H9 (cell line): ENCODE results near the gene TBC1D9. TPM values are rescaled to one million over a fixed set of nuclear protein-coding genes. Genes with fewer than 3 reads are reported as not detected.

Source experiments
- DNase-seq: peaks from one replicate; pipeline ENCODE4 v3.0.0-alpha.2; 2017
- H2AFZ ChIP-seq: one replicate; pipeline ENCODE4 v1.6.1; 2013; ENCODE audit warnings: mild to moderate bottlenecking, low read length, control low read depth, moderate library complexity
- H2AK5ac ChIP-seq: 2 replicates; pipeline ENCODE4 v1.6.1; 2013; ENCODE audit warnings: low read length, control low read depth, mixed read lengths; ENCODE audit not compliant: insufficient read length
- H2BK120ac ChIP-seq: one replicate; pipeline ENCODE4 v1.6.1; 2013; ENCODE audit warnings: low read depth, mild to moderate bottlenecking, low read length, control low read depth, inconsistent platforms; ENCODE audit not compliant: poor library complexity, severe bottlenecking
- H2BK12ac ChIP-seq: 2 replicates; pipeline ENCODE4 v1.6.1; 2013; ENCODE audit warnings: low read length, control low read depth, mixed read lengths, low read depth; ENCODE audit not compliant: insufficient read length
- H2BK15ac ChIP-seq: 2 replicates; pipeline ENCODE4 v1.6.1; 2013; ENCODE audit warnings: low read depth, low read length, control low read depth
- H2BK20ac ChIP-seq: one replicate; pipeline ENCODE4 v1.6.1; 2013; ENCODE audit warnings: low read depth, mild to moderate bottlenecking, low read length, control low read depth, inconsistent platforms; ENCODE audit not compliant: poor library complexity, severe bottlenecking
- H2BK5ac ChIP-seq: 2 replicates; pipeline ENCODE4 v1.6.1; 2013; ENCODE audit warnings: low read length, control low read depth, mixed read lengths; ENCODE audit not compliant: insufficient read length
- H3K14ac ChIP-seq: 2 replicates; pipeline ENCODE4 v1.6.1; 2013; ENCODE audit warnings: low read length, control low read depth; ENCODE audit not compliant: insufficient read depth
- H3K18ac ChIP-seq: 2 replicates; pipeline ENCODE4 v1.6.1; 2013; ENCODE audit warnings: low read depth, mild to moderate bottlenecking, mixed read lengths, low read length, control low read depth; ENCODE audit not compliant: insufficient read length
- H3K23ac ChIP-seq: 2 replicates; pipeline ENCODE4 v1.6.1; 2013; ENCODE audit warnings: low read length, control low read depth, mixed read lengths, low read depth; ENCODE audit not compliant: insufficient read length
- H3K23me2 ChIP-seq: 2 replicates; pipeline ENCODE4 v1.6.1; 2013; ENCODE audit warnings: low read depth, mild to moderate bottlenecking, mixed read lengths, low read length, control low read depth; ENCODE audit not compliant: insufficient read length, poor library complexity, severe bottlenecking
- H3K27ac ChIP-seq: 2 replicates; pipeline ENCODE4 v1.5.1; 2013; ENCODE audit warnings: low read length, control low read depth, mixed read lengths, low read depth; ENCODE audit not compliant: insufficient read length
- H3K27me3 ChIP-seq: 2 replicates; pipeline ENCODE4 v1.6.1; 2013; ENCODE audit warnings: low read length, control low read depth, inconsistent platforms; ENCODE audit not compliant: insufficient read depth
- H3K4ac ChIP-seq: 2 replicates; pipeline ENCODE4 v1.6.1; 2013; ENCODE audit warnings: low read depth, mild to moderate bottlenecking, control low read depth, inconsistent platforms, low read length, moderate library complexity
- H3K4me1 ChIP-seq: 2 replicates; pipeline ENCODE4 v1.6.1; 2013; ENCODE audit warnings: low read length, control low read depth, inconsistent platforms; ENCODE audit not compliant: insufficient read depth
- H3K4me2 ChIP-seq: 2 replicates; pipeline ENCODE4 v1.6.1; 2013; ENCODE audit warnings: low read length, control low read depth, mixed read lengths; ENCODE audit not compliant: insufficient read length, insufficient read depth
- H3K56ac ChIP-seq: 2 replicates; pipeline ENCODE4 v1.6.1; 2013; ENCODE audit warnings: low read depth, mild to moderate bottlenecking, mixed read lengths, low read length, control low read depth; ENCODE audit not compliant: insufficient read length
- H3K79me1 ChIP-seq: 2 replicates; pipeline ENCODE4 v1.6.1; 2013; ENCODE audit warnings: low read depth, mild to moderate bottlenecking, moderate library complexity, low read length, control low read depth, inconsistent platforms; ENCODE audit not compliant: insufficient read depth, poor library complexity, severe bottlenecking
- H3K79me2 ChIP-seq: 2 replicates; pipeline ENCODE4 v1.6.1; 2013; ENCODE audit warnings: low read length, control low read depth, inconsistent platforms; ENCODE audit not compliant: insufficient read depth
- H3K9ac ChIP-seq: 2 replicates; pipeline ENCODE4 v1.6.1; 2013; ENCODE audit warnings: low read length, control low read depth, mixed read lengths; ENCODE audit not compliant: insufficient read length; ENCODE audit errors: extremely low read depth
- H3K9me3 ChIP-seq: one replicate; pipeline ENCODE4 v1.6.1; 2013; ENCODE audit warnings: low read depth, low read length, inconsistent platforms; ENCODE audit not compliant: control insufficient read depth
- H3T11ph ChIP-seq: one replicate; pipeline ENCODE4 v1.6.1; 2013; ENCODE audit warnings: mild to moderate bottlenecking, low read length, control low read depth, inconsistent platforms
- H4K20me1 ChIP-seq: one replicate; pipeline ENCODE4 v1.6.1; 2013; ENCODE audit not compliant: control insufficient read depth, insufficient read length, insufficient read depth
- H4K5ac ChIP-seq: 2 replicates; pipeline ENCODE4 v1.6.1; 2013; ENCODE audit warnings: low read depth, mild to moderate bottlenecking, mixed read lengths, low read length, control low read depth; ENCODE audit not compliant: insufficient read length
- H4K8ac ChIP-seq: replicated peaks from 2 replicates; pipeline ENCODE4 v1.6.1; 2013; ENCODE audit warnings: low read length, control low read depth, mixed read lengths, low read depth; ENCODE audit not compliant: insufficient read length
- H4K91ac ChIP-seq: 2 replicates; pipeline ENCODE4 v1.6.1; 2013; ENCODE audit warnings: low read depth, mild to moderate bottlenecking, moderate library complexity, mixed read lengths, low read length, control low read depth; ENCODE audit not compliant: insufficient read length
- H3K27ac Mint-ChIP-seq, 3 experiments: 2 replicates in 2 of 3; 3 replicates in 1 of 3; pipeline ENCODE4 v1.8.0; 2020 to 2021; ENCODE audit warnings: mixed read lengths in 3 of 3, mild to moderate bottlenecking in 1 of 3, moderate library complexity in 1 of 3
- H3K27me3 Mint-ChIP-seq: 2 replicates; pipeline ENCODE4 v1.8.0; 2021; ENCODE audit warnings: low read depth, mild to moderate bottlenecking, moderate library complexity, mixed read lengths
- H3K36me3 Mint-ChIP-seq, 3 experiments: 2 replicates in 2 of 3; 3 replicates in 1 of 3; pipeline ENCODE4 v1.8.0; 2020 to 2021; ENCODE audit warnings: low read depth in 3 of 3, mixed read lengths in 3 of 3; ENCODE audit not compliant: insufficient read depth in 1 of 3
- H3K4me1 Mint-ChIP-seq, 2 experiments: 2 replicates each; pipeline ENCODE4 v1.8.0; 2020; ENCODE audit warnings: mixed read lengths in 2 of 2
- H3K4me3 Mint-ChIP-seq, 2 experiments: 2 replicates in 1 of 2; 3 replicates in 1 of 2; pipeline ENCODE4 v1.8.0; 2020 to 2021; ENCODE audit warnings: mild to moderate bottlenecking in 2 of 2, mixed read lengths in 2 of 2, moderate library complexity in 1 of 2
- H3K9me3 Mint-ChIP-seq, 2 experiments: 2 replicates in 1 of 2; 3 replicates in 1 of 2; pipeline ENCODE4 v1.8.0; 2020; ENCODE audit warnings: mild to moderate bottlenecking in 2 of 2, mixed read lengths in 2 of 2, moderate library complexity in 1 of 2
- CTCF ChIP-seq: fragments of 200-600 bp; sonication (generic); conservative IDR thresholded peaks from 3 replicates; pipeline ENCODE4 v1.8.0; 2021; ENCODE audit warnings: antibody characterized with exemption, mild to moderate bottlenecking
- WGBS: extraction: QIAGEN DNeasy Blood & Tissue Kit; methylation state at CpG from one replicate; pipeline ENCODE4 v1.1.7; 2013; ENCODE audit warnings: missing lambda C conversion rate, low lambda C conversion rate, mixed read lengths; ENCODE audit not compliant: insufficient read length; ENCODE audit errors: extremely low coverage; 5-methylcytosine and 5-hydroxymethylcytosine counted together
- total RNA-seq: library from RNA; stranded (reverse); gene quantifications from 2 replicates; pipeline ENCODE4 v1.2.1, GENCODE V29; 2021

Gene TBC1D9
- total RNA-seq, 1 experiment from 2014 or later, result 0.63 TPM

- Histone ChIP-seq H2AK5ac (no peak overlapping the region), H3K18ac (no peak overlapping the region), H2AFZ (no peak overlapping the region), H3K14ac (no peak overlapping the region), H3K79me2 (no peaks in the 10 kb centered on the region), H3K9ac (no peak overlapping the region), H3K4me2 (no peak overlapping the region), H4K91ac (no peak overlapping the region), H4K5ac (no peak overlapping the region), H3T11ph (no peak overlapping the region), H3K56ac (no peak overlapping the region), H3K79me1 (no peaks in the 10 kb centered on the region), H3K27me3 (no peaks in the 10 kb centered on the region), H4K8ac (no peak overlapping the region), H2BK5ac (no peak overlapping the region), H2BK120ac (no peak overlapping the region), H2BK15ac (no peak overlapping the region), H3K23ac (no peak overlapping the region), H2BK20ac (no peak overlapping the region), H3K4me1 (no peaks in the 10 kb centered on the region), H3K23me2 (no peaks in the 10 kb centered on the region), H3K9me3 (no peaks in the 10 kb centered on the region), H2BK12ac (no peak overlapping the region), H4K20me1 (no peaks in the 10 kb centered on the region), H3K4ac (no peak overlapping the region), H3K27ac (no peak overlapping the region)
- Mint-ChIP-seq H3K4me1 (peaks cover 9 to 11% of the 10 kb centered on the region in 2 experiments), H3K36me3 (no peaks in the 10 kb centered on the region), H3K9me3 (no peaks in the 10 kb centered on the region; a peak in 1 of 5 replicates), H3K27ac (no peak overlapping the region), H3K4me3 (no peak overlapping the region), H3K27me3 (no peaks in the 10 kb centered on the region)
- DNase-seq, result no peak
- TF ChIP-seq CTCF, result 0 out of 3 replicates have a peak, but pooled peaks have one; percentile 10
- WGBS, result no CpG with 5 or more reads among the region's 4 CpGs
These were observed 151.6 kb downstream of the TBC1D9 start for GRCh38 chr4:140604544-140604943.
